Neural progenitor cell (in vitro differentiated cells): Measurements from ENCODE around the gene KASH5. TPM values are rescaled to one million over a fixed set of nuclear protein-coding genes. Genes with fewer than 3 reads are reported as not detected.

Experiments
- DNase-seq: peaks from one replicate; pipeline ENCODE4 v3.0.0-alpha.2; 2016; ENCODE audit warnings: low spot score
- H2AFZ ChIP-seq: fragments of 200-600 bp; sonication (generic); replicated peaks from 2 replicates; pipeline ENCODE4 v1.6.1; 2016; ENCODE audit warnings: antibody characterized with exemption
- H3F3A ChIP-seq: fragments of 200-600 bp; sonication (generic); 2 replicates; pipeline ENCODE4 v1.6.1; 2016; ENCODE audit warnings: antibody characterized with exemption, low read depth
- H3K27ac ChIP-seq: fragments of 200-600 bp; sonication (generic); 2 replicates; pipeline ENCODE4 v1.5.1; 2016; ENCODE audit warnings: mild to moderate bottlenecking
- H3K27me3 ChIP-seq: fragments of 200-600 bp; sonication (generic); 2 replicates; pipeline ENCODE4 v1.6.1; 2016; ENCODE audit warnings: mild to moderate bottlenecking, moderate library complexity
- H3K36me3 ChIP-seq: fragments of 200-600 bp; sonication (generic); 2 replicates; pipeline ENCODE4 v1.5.1; 2016
- H3K4me1 ChIP-seq: fragments of 200-600 bp; sonication (generic); 2 replicates; pipeline ENCODE4 v1.6.1; 2016; ENCODE audit warnings: mixed run types
- H3K4me2 ChIP-seq: fragments of 200-600 bp; sonication (generic); 2 replicates; pipeline ENCODE4 v1.6.1; 2016
- H3K4me3 ChIP-seq: fragments of 200-600 bp; sonication (generic); 2 replicates; pipeline ENCODE4 v1.5.1; 2016
- H3K79me2 ChIP-seq: fragments of 200-600 bp; sonication (generic); 2 replicates; pipeline ENCODE4 v1.6.1; 2016; ENCODE audit warnings: low read depth
- H3K9ac ChIP-seq: fragments of 200-600 bp; sonication (generic); 2 replicates; pipeline ENCODE4 v1.6.1; 2016
- H3K9me3 ChIP-seq: fragments of 200-600 bp; sonication (generic); 2 replicates; pipeline ENCODE4 v1.5.1; 2016; ENCODE audit warnings: low read depth
- H4K20me1 ChIP-seq: fragments of 200-600 bp; sonication (generic); 2 replicates; pipeline ENCODE4 v1.6.1; 2016; ENCODE audit warnings: low read depth
- H3K27ac Mint-ChIP-seq: 3 replicates; pipeline ENCODE4 v1.8.0; 2021; ENCODE audit warnings: mixed read lengths
- H3K27me3 Mint-ChIP-seq: 2 replicates; pipeline ENCODE4 v1.8.0; 2022; ENCODE audit warnings: low read depth, mild to moderate bottlenecking, inconsistent platforms, moderate library complexity, mixed read lengths; ENCODE audit not compliant: insufficient read depth
- H3K36me3 Mint-ChIP-seq: 3 replicates; pipeline ENCODE4 v1.8.0; 2021; ENCODE audit warnings: mixed read lengths
- H3K4me1 Mint-ChIP-seq: 3 replicates; pipeline ENCODE4 v1.8.0; 2021; ENCODE audit warnings: mixed read lengths
- H3K4me3 Mint-ChIP-seq: 3 replicates; pipeline ENCODE4 v1.8.0; 2021; ENCODE audit warnings: mild to moderate bottlenecking, moderate library complexity, mixed read lengths
- H3K9me3 Mint-ChIP-seq: 3 replicates; pipeline ENCODE4 v1.8.0; 2020; ENCODE audit warnings: mixed read lengths
- EZH2 ChIP-seq: fragments of 200-600 bp; sonication (generic); IDR thresholded peaks from 2 replicates; pipeline ENCODE4 v1.6.1; 2017; ENCODE audit warnings: antibody characterized with exemption, mild to moderate bottlenecking, moderate library complexity
- EZH2phosphoT487 ChIP-seq: fragments of 200-600 bp; sonication (generic); IDR thresholded peaks from 2 replicates; pipeline ENCODE4 v1.6.1; 2017; ENCODE audit warnings: antibody characterized with exemption
- total RNA-seq: library from RNA; depleted of rRNA; stranded (reverse); fragments of >200 nt; gene quantifications from 2 replicates; pipeline ENCODE4 v1.2.3, GENCODE V29; 2015; ENCODE audit warnings: low replicate concordance
- TF ChIP-seq, protein P1 (sequence below): fragments of 200-600 bp; sonication (generic); IDR thresholded peaks from 2 replicates; pipeline ENCODE4 v1.5.1; 2017; ENCODE audit warnings: antibody characterized with exemption, mild to moderate bottlenecking

Gene KASH5
- total RNA-seq, 1 donor from 2014 or later: not detected

DNA sequence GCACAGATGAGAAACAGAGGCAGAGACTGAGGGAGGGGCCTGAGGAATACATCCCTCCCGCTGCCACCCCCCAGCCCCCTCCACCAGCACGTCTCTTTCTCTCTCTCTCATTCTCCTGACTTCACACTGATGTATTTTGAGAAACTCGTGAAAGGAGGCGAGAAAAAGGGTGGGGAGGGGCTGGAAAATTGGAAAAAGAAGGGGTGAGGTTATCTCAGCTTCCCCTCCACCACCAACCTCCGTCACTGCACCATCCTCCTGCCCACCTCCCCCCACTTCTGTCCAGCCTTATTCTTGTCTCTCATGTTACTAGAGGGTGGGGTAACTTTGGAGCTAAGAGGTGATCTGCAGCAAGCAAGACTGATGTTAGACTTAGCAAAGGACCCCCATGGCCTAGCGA is 51.8 kb downstream of the KASH5 start:
- Histone ChIP-seq H3K9ac (no peak overlapping the region), H3K27me3 (peaks cover 78% of the 10 kb centered on the region), H3K4me1 (peaks cover 8% of the 10 kb centered on the region), H3K4me2 (no peak overlapping the region), H2AFZ (no peak overlapping the region), H3F3A (peaks cover 48% of the 10 kb centered on the region), H3K4me3 (no peak overlapping the region), H3K27ac (no peak overlapping the region), H4K20me1 (peaks cover 6% of the 10 kb centered on the region), H3K36me3 (no peaks in the 10 kb centered on the region), H3K9me3 (no peaks in the 10 kb centered on the region), H3K79me2 (no peaks in the 10 kb centered on the region)
- H3K36me3 Mint-ChIP-seq: no peaks in the 10 kb centered on the region
- H3K27me3 Mint-ChIP-seq: peaks cover 72% of the 10 kb centered on the region
- H3K9me3 Mint-ChIP-seq: no peaks in the 10 kb centered on the region
- no peak for DNase-seq
- no peak overlapping the region for H3K27ac Mint-ChIP-seq
- H3K4me3 Mint-ChIP-seq: peak overlapping the region; percentile 80
- peaks cover 25% of the 10 kb centered on the region for H3K4me1 Mint-ChIP-seq
- no peak for TF ChIP-seq EZH2phosphoT487
- no peak for TF ChIP-seq EZH2
- TF ChIP-seq, protein P1, sequence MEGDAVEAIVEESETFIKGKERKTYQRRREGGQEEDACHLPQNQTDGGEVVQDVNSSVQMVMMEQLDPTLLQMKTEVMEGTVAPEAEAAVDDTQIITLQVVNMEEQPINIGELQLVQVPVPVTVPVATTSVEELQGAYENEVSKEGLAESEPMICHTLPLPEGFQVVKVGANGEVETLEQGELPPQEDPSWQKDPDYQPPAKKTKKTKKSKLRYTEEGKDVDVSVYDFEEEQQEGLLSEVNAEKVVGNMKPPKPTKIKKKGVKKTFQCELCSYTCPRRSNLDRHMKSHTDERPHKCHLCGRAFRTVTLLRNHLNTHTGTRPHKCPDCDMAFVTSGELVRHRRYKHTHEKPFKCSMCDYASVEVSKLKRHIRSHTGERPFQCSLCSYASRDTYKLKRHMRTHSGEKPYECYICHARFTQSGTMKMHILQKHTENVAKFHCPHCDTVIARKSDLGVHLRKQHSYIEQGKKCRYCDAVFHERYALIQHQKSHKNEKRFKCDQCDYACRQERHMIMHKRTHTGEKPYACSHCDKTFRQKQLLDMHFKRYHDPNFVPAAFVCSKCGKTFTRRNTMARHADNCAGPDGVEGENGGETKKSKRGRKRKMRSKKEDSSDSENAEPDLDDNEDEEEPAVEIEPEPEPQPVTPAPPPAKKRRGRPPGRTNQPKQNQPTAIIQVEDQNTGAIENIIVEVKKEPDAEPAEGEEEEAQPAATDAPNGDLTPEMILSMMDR: no peak

DNA sequence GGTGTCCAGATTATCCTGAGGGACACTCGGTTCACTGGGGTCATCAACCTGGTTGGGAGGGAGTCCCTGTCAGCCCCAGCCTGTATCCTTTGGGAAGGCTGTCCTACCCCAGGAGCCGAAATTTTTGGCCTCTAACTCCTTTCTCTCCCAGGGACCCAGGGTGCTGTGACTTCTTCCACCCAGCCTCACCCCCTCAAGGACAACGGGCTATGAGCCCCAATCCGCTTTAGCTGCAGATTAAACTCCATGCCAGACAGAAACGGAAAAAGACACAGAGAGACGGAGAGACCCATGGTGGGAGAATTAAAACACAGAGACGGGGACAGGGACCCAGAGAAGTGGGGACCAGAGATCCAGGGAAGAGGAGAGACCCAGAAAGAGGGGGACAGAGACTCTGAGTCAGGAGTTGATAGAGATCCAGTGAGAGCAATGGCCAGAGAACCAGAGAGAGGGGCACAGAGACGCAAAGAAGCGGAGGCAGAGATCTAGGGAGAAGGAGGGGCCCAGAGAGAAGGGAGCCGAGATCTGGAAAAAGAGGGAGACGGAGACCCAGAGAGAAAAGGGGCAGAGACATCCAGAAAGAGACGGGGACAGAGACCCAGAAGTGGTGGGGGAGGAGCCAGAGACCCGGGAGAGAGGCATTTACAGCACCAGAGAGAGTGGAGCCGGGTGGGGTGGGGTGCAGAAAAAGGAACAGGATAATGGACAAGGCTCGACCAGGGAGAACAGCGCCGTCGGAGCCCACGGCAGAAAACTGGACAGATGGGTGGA is 52.6 kb downstream of the KASH5 start:
- H3K27me3 Mint-ChIP-seq: peaks cover 69% of the 10 kb centered on the region
- peak overlapping the region; percentile 43 for H3K4me3 ChIP-seq

DNA sequence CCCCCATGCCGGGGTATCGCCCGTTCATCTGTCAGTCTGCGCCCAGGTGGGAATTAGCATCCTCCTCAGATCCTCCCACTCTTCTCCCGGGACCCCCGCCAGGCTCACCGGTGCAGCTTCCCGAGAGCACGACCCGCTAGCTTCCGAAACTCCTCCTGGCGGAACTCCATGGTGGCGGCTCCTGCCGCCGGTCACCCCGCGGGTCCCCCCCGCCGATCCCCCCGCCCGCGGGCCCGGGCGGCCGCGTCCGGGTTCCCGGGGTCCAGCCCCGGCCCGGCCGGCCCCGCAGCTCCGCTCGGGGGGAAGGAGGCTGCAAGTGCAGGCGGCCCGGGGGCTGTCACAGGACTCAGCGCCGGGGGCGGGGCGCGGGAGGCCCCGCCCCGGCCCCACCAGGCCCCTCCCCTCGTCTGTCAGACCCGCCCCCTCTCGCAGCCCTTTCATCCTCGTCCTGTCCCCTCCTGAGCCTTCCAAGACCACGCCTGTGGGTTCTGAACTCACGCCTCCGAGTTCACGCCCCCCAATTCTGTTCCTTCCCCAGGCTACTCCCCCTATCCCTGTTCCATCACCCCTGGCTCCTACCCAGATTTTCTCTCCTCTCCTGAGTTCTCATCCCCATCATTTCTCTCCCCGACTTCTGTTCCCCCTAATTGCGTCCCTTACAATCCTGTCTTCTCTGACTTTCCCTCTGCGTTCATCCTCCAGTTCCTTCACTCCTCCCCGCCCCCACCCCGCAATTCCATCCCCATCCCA is 53.3 kb downstream of the KASH5 start, which contains the start of gene SLC17A7:
TSS of gene SLC17A7 (minus strand) at position 318 of the 750 bp plus-strand sequence. CDS start at position 170, 148 bp downstream.
- Histone ChIP-seq H3F3A (peaks cover 43% of the 10 kb centered on the region), H3K9ac (no peak within 1 kb of the TSS), H3K9me3 (no peaks in the 10 kb centered on the region), H3K27ac (no peak within 1 kb of the TSS), H3K4me1 (peaks cover 8% of the 10 kb centered on the region), H2AFZ (peak within 1 kb of the TSS; percentile 31), H3K4me3 (peak within 1 kb of the TSS; percentile 43), H3K4me2 (peak within 1 kb of the TSS; percentile 77), H4K20me1 (peaks cover 6% of the 10 kb centered on the region), H3K27me3 (peaks cover 63% of the 10 kb centered on the region), H3K79me2 (no peaks in the 10 kb centered on the region), H3K36me3 (no peaks in the 10 kb centered on the region)
- peak; percentile 86 for DNase-seq
- TF ChIP-seq EZH2phosphoT487: no peak
- TF ChIP-seq, protein P1: no peak
- TF ChIP-seq EZH2: peak; percentile 5
- H3K4me3 Mint-ChIP-seq: peak within 1 kb of the TSS; percentile 85
- no peaks in the 10 kb centered on the region for H3K9me3 Mint-ChIP-seq
- no peak within 1 kb of the TSS for H3K27ac Mint-ChIP-seq
- H3K36me3 Mint-ChIP-seq: no peaks in the 10 kb centered on the region
- peaks cover 62% of the 10 kb centered on the region for H3K27me3 Mint-ChIP-seq
- H3K4me1 Mint-ChIP-seq: peaks cover 18% of the 10 kb centered on the region

More for the DNA sequence above, 52.6 kb downstream of the KASH5 start:
- Histone ChIP-seq H3K4me2 (peak overlapping the region; percentile 77), H3K9me3 (no peaks in the 10 kb centered on the region), H3K4me1 (peaks cover 8% of the 10 kb centered on the region), H2AFZ (no peak overlapping the region), H3K79me2 (no peaks in the 10 kb centered on the region), H3F3A (peaks cover 46% of the 10 kb centered on the region), H3K27ac (no peak overlapping the region), H3K27me3 (peaks cover 71% of the 10 kb centered on the region), H3K9ac (no peak overlapping the region), H4K20me1 (peaks cover 6% of the 10 kb centered on the region), H3K36me3 (no peaks in the 10 kb centered on the region)
- no peaks in the 10 kb centered on the region for H3K9me3 Mint-ChIP-seq
- H3K27ac Mint-ChIP-seq: no peak overlapping the region
- no peak for DNase-seq
- H3K4me3 Mint-ChIP-seq: peak overlapping the region; percentile 80
- TF ChIP-seq EZH2phosphoT487 (peak; percentile 34), EZH2 (peak; percentile 54)
- TF ChIP-seq, protein P1: no peak
- H3K36me3 Mint-ChIP-seq: no peaks in the 10 kb centered on the region
- peaks cover 22% of the 10 kb centered on the region for H3K4me1 Mint-ChIP-seq
